Measurements from ENCODE around the gene EEF1AKMT3. TPM values are rescaled to one million over a fixed set of nuclear protein-coding genes. Genes with fewer than 3 reads are reported as not detected.

Gene EEF1AKMT3
- total RNA-seq, 1 donor from 2014 or later: 6.8 TPM

DNA sequence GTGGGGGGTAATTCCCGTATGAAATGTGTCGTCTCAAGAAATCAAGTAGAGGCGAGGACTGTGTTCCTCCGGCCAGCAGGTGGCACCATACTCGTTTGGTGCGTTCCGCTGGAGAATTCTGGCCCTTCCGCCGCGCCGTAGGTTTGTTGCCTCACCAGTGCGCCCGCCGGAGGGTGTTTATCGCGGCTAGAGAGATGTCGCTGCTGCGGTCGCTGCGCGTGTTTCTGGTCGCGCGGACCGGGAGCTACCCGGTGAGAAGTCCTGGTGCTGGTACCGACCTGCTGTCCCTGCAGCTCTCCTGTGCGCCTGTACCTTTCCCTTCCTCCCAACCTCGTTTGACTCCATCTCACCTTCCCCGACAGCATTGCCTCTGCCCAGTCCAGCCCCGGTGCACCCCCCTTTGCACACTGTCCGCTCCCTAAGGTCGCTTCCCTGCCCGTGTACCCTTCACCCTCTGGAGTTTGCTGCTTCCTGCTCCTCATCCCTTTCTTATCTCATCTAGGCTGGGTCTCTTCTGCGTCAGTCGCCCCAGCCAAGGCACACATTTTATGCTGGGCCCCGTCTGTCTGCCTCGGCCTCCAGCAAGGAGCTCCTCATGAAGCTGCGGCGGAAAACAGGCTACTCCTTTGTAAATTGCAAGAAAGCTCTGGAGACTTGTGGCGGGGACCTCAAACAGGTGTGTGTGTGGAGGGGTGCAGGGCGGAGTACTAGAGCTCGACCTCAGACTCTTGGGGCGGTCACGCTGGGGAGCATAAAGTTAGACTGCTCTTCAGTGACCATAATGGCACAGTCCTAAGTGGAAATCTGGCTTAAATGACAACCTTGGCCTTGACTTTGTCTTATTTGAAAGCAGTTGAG lies 10.4 kb downstream of the EEF1AKMT3 start, which contains the start of gene TSFM:
TSFM (plus strand) TSS at position 180 of the 858 bp plus-strand sequence; CDS start at position 195, 15 bp downstream.
- TF ChIP-seq, protein P1, sequence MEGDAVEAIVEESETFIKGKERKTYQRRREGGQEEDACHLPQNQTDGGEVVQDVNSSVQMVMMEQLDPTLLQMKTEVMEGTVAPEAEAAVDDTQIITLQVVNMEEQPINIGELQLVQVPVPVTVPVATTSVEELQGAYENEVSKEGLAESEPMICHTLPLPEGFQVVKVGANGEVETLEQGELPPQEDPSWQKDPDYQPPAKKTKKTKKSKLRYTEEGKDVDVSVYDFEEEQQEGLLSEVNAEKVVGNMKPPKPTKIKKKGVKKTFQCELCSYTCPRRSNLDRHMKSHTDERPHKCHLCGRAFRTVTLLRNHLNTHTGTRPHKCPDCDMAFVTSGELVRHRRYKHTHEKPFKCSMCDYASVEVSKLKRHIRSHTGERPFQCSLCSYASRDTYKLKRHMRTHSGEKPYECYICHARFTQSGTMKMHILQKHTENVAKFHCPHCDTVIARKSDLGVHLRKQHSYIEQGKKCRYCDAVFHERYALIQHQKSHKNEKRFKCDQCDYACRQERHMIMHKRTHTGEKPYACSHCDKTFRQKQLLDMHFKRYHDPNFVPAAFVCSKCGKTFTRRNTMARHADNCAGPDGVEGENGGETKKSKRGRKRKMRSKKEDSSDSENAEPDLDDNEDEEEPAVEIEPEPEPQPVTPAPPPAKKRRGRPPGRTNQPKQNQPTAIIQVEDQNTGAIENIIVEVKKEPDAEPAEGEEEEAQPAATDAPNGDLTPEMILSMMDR (IDR thresholded peaks at IDR 0.05): peak; percentile 93
- intact Hi-C loops (cut with DNase I): no loop called here
- DNase-seq (peak; percentile 98), ATAC-seq (peak; percentile 97 to 98)
- H3K4me3 ChIP-seq: peak within 1 kb of the TSS; percentile 93
- peaks cover 35% of the 10 kb centered on the region for H3K4me1 ChIP-seq
- peak within 1 kb of the TSS; percentile 74 for H3K27ac ChIP-seq
- H3K9me3 ChIP-seq: no peaks in the 10 kb centered on the region
- no peaks in the 10 kb centered on the region for H3K27me3 ChIP-seq (ENCODE audit: low read depth)
- H3K36me3 ChIP-seq: peaks cover 37% of the 10 kb centered on the region

GRCh38 chr12:57783466-57783801 lies 11.0 kb downstream of the EEF1AKMT3 start:
- H3K4me1 ChIP-seq: peaks cover 35% of the 10 kb centered on the region
- intact Hi-C loops (cut with DNase I): no loop called here
- DNase-seq (no peak), ATAC-seq (no peak)
- TF ChIP-seq, protein P1 (IDR thresholded peaks at IDR 0.05): no peak
- H3K9me3 ChIP-seq: no peaks in the 10 kb centered on the region
- H3K36me3 ChIP-seq: peaks cover 43% of the 10 kb centered on the region
- no peak overlapping the region for H3K27ac ChIP-seq
- no peaks in the 10 kb centered on the region for H3K27me3 ChIP-seq (ENCODE audit: low read depth)
- H3K4me3 ChIP-seq: peak overlapping the region; percentile 93

GRCh38 chr12:57783861-57784260 lies 11.4 kb downstream of the EEF1AKMT3 start:
- TF ChIP-seq, protein P1 (IDR thresholded peaks at IDR 0.05): no peak
- no peak overlapping the region for H3K27ac ChIP-seq
- ATAC-seq (no peak), DNase-seq (no peak)
- intact Hi-C loops (cut with DNase I): no loop called here
- no peaks in the 10 kb centered on the region for H3K27me3 ChIP-seq (ENCODE audit: low read depth)
- H3K4me3 ChIP-seq: peak overlapping the region; percentile 93
- H3K36me3 ChIP-seq: peaks cover 47% of the 10 kb centered on the region
- H3K9me3 ChIP-seq: no peaks in the 10 kb centered on the region
- peaks cover 35% of the 10 kb centered on the region for H3K4me1 ChIP-seq

DNA sequence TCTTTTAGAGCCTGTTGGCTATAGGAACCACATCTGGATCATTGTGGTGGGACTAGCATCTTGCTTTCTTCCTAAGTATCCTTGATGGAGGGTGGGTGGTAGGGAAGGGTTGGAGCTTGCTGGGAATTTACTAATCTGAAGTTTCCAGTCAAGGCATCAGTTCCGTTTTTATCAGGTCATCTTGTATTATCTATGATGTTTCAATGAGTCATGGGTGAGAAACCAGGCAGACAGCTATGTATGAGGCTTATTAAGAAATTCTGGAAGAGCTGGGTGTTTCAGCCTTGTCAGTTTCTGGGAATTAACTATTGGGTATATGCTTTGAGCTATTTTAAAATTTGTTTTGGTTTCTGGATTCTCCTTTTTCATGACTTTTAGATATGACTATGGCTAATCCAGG lies 21.5 kb downstream of the EEF1AKMT3 start:
- DNase-seq: no peak
- Histone ChIP-seq H3K36me3 (peaks cover 93% of the 10 kb centered on the region), H3K27me3 (ENCODE audit: low read depth) (no peaks in the 10 kb centered on the region), H3K4me1 (no peaks in the 10 kb centered on the region), H3K4me3 (no peak overlapping the region), H3K27ac (no peak overlapping the region), H3K9me3 (no peaks in the 10 kb centered on the region)
- TF ChIP-seq, protein P1 (IDR thresholded peaks at IDR 0.05): no peak
- intact Hi-C loops (cut with DNase I): no loop called here
- ATAC-seq: peak in 1 of 2 donors; percentile 39

DNA sequence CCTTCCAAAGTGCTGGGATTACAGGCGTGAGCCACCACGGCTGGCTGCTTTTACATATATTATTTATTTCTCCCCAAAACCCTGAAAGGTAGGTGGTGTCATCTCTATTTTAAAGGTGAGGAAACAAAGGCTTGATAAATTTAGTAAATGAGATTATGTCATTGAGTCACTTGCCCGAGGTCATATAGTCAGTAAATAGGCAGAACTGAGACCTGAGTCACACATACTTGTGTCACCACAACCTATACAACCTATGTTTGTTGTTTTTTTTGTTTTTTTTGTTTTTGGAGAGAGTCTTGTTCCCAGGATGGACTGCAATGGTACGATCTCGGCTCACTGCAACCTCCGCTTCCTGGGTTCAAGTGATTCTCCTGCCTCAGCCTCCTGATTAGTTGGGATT lies 22.9 kb downstream of the EEF1AKMT3 start:
- DNase-seq: no peak
- TF ChIP-seq, protein P1 (IDR thresholded peaks at IDR 0.05): no peak
- H3K27me3 ChIP-seq (ENCODE audit: low read depth): no peaks in the 10 kb centered on the region
- intact Hi-C loops (cut with DNase I): no loop called here
- peaks cover 93% of the 10 kb centered on the region for H3K36me3 ChIP-seq
- no peaks in the 10 kb centered on the region for H3K9me3 ChIP-seq
- ATAC-seq: no peak
- no peak overlapping the region for H3K27ac ChIP-seq
- no peak overlapping the region for H3K4me3 ChIP-seq
- no peaks in the 10 kb centered on the region for H3K4me1 ChIP-seq

Data from lower lobe of right lung (tissue), 2 donors.